ENCODE measurements around the gene ICA1. TPM values are rescaled to one million over a fixed set of nuclear protein-coding genes. Genes with fewer than 3 reads are reported as not detected.

Gene ICA1
- total and polyA plus RNA-seq, 8 donors, result 19.1 to 458 (median 77.4) TPM

DNA sequence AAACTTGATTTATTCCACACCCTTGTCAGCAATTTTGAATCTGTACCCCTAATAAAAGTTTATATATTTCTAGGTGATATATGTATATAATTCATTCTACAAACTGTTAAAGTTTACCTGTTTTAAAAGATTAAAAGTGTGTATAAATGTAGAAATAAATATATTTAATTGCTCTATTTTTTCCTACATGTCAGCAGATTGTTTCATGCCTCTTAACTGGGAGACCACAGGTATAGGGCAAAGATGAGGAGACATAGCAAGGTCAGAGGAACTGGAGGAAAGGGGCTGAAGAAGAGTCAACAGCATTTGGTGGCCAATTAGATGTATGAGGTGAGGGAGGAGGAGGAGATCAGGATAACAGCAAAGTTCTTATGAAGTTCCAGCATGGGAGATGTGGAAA, 183.5 kb downstream of the ICA1 start:
- H3K9me3 ChIP-seq, result no peaks in the 10 kb centered on the region
- intact Hi-C loops (cut with DNase I; ENCODE audit: low total_unique reads), result no loop called here
- no peak overlapping the region for H3K4me3 ChIP-seq
- no peak for DNase-seq
- no peak for TF ChIP-seq CTCF (IDR thresholded peaks at IDR 0.05)
- no peak for TF ChIP-seq POLR2A (IDR thresholded peaks at IDR 0.05)
- no peak for TF ChIP-seq EP300 (IDR thresholded peaks at IDR 0.05)
- no peak for TF ChIP-seq POLR2AphosphoS5 (IDR thresholded peaks at IDR 0.05)
- no peak overlapping the region for H3K27ac ChIP-seq
- H3K4me1 ChIP-seq, result no peaks in the 10 kb centered on the region
- H3K27me3 ChIP-seq, result no peaks in the 10 kb centered on the region
- no peaks in the 10 kb centered on the region for H3K36me3 ChIP-seq

DNA sequence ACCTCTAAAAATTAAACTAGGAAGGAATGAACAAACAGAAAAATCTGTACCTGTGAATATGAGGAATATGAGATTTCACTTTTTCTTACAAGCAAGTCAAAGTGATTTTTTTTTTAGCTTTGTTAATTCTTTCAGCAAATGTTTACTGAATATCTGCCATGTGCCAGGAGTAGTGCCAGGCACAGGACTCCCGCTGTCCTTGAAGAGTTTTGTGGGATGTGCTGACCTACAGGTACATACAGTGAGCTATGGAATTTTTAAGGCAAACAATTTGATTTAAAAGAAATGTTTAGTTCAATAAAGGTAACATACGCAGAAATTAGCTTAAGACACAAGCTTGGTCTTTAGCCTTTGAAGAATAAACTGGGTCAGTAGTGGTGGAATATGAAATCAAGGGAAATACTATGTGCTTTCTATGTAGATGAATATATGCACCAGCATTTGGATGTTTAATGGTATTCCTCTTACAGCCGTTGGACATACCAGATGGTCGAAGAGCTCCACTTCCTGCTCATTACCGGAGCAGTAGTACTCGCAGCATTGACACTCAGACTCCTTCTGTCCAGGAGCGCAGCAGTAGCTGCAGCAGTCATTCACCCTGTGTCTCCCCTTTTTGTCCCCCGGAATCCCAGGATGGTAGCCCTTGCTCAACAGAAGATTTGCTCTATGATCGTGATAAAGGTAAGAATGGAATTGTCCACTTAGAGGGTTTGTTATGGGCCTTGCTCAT, 191.4 kb downstream of the ICA1 start:
- no peaks in the 10 kb centered on the region for H3K4me1 ChIP-seq
- no peak overlapping the region for H3K27ac ChIP-seq
- peaks cover 6 to 14% (median 9%) of the 10 kb centered on the region in 4 donors for H3K36me3 ChIP-seq
- no peak for DNase-seq
- intact Hi-C loops (cut with DNase I; ENCODE audit: low total_unique reads), result no loop called here
- WGBS, 5 donors, result 88 to 94% (median 91%) methylated on average over 9 of the region's 9 CpGs
- no peaks in the 10 kb centered on the region for H3K9me3 ChIP-seq
- H3K27me3 ChIP-seq, result no peaks in the 10 kb centered on the region
- TF ChIP-seq EP300 (IDR thresholded peaks at IDR 0.05), result no peak
- TF ChIP-seq POLR2A (IDR thresholded peaks at IDR 0.05), result no peak
- no peak for TF ChIP-seq POLR2AphosphoS5 (IDR thresholded peaks at IDR 0.05)
- TF ChIP-seq CTCF (IDR thresholded peaks at IDR 0.05), result no peak
- no peak overlapping the region for H3K4me3 ChIP-seq

GRCh38 chr7:8068892-8069686, 192.9 kb downstream of the ICA1 start:
- Histone ChIP-seq H3K27ac (no peak overlapping the region), H3K4me3 (no peak overlapping the region), H3K9me3 (no peaks in the 10 kb centered on the region), H3K27me3 (no peaks in the 10 kb centered on the region), H3K36me3 (peaks cover 6 to 14% (median 9%) of the 10 kb centered on the region in 4 donors), H3K4me1 (peaks cover 0 to 2% (median 0%) of the 10 kb centered on the region in 4 donors)
- TF ChIP-seq POLR2AphosphoS5 (IDR thresholded peaks at IDR 0.05), result no peak
- TF ChIP-seq POLR2A (IDR thresholded peaks at IDR 0.05), result no peak
- TF ChIP-seq EP300 (IDR thresholded peaks at IDR 0.05), result no peak
- TF ChIP-seq CTCF (IDR thresholded peaks at IDR 0.05), result no peak
- no peak for DNase-seq
- intact Hi-C loops (cut with DNase I; ENCODE audit: low total_unique reads), result no loop called here
- WGBS, 5 donors, result 82 to 90% (median 88%) methylated on average over 8 to 12 of the region's 12 CpGs

DNA sequence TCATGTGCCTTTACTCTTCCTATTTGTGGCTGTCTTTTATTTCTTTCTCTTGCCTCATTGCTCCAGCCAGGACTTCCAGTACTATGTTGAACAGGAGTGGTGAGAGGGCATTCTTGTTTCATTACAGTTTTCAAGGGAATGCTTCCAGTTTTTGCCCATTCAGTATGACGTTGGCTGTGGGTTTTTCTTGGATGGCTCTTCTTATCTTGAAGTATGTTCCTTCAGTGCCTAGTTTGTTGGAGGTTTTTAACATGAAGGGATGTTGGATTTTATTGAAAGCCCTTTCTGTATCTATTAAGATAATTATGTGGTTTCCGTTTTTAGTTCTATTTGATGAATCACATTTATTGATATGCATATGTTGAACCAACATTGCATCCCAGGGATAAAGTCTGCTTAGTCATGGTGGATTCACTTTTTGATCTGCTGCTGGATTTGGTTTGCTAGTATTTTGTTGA, 196.6 kb downstream of the ICA1 start:
- no peaks in the 10 kb centered on the region for H3K27me3 ChIP-seq
- 76 to 86% (median 82%) methylated on average over 2 of the region's 2 CpGs for whole genome bisulfite sequencing, 5 donors
- intact Hi-C loops (cut with DNase I; ENCODE audit: low total_unique reads), result no loop called here
- TF ChIP-seq POLR2A (IDR thresholded peaks at IDR 0.05) (no peak), POLR2AphosphoS5 (IDR thresholded peaks at IDR 0.05) (no peak), CTCF (IDR thresholded peaks at IDR 0.05) (no peak)
- peaks cover 0 to 30% (median 20%) of the 10 kb centered on the region in 4 donors for H3K36me3 ChIP-seq
- H3K4me1 ChIP-seq, result peaks cover 0 to 6% (median 1%) of the 10 kb centered on the region in 4 donors
- H3K4me3 ChIP-seq, result no peak overlapping the region
- H3K27ac ChIP-seq, result no peak overlapping the region
- H3K9me3 ChIP-seq, result no peaks in the 10 kb centered on the region
- DNase-seq, result no peak

All from stomach (tissue), 9 donors.